Measurements from ENCODE around the gene RTN1. TPM values are rescaled to one million over a fixed set of nuclear protein-coding genes. Genes with fewer than 3 reads are reported as not detected.

RTN1 gene
- total RNA-seq, 1 experiment from 2014 or later = 0.05 TPM

DNA sequence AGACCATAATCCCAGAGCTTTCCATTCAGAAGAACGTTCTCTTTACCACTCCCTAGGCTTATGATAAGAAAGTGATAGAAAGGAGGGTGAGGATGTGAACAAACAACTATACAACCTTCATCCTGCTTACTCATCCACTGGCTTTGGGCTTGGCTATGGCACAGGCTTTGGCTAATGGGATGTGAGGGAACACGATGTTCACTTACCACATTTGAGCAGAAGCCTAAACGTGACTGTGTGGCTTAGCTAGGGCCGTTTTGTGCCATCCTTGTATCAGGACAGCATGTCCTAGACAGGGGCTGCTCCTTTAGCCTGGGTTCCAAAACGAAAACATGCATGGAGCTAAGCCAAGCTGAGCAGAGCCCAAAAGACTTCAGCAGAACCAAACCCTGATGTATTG is 175.4 kb downstream of the RTN1 start:
- CTCF ChIA-PET = no interaction called here

DNA sequence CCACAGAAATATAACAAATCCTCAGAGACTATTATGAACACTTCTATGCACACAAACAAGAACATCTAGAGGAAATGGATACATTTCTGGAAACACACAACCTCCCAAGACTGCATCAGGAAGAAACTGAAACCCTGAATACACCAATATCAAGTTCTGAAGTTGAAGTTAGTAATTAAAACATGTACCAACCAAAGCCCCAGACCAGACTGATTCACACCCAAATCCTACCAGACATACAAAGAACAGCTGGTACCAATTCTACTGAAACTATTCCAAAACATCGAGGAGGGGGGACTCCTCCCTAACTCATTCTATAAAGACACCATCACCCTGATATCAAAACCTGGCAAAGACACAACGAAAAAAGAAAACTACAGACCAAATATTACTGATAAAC is 179.3 kb downstream of the RTN1 start:
- DNase-seq (ENCODE audit: low read depth, low spot score) = no peak
- intact Hi-C loops (cut with micrococcal nuclease; ENCODE audit: unreplicated experiment) (no loop called here), in situ Hi-C loops (cut with HindIII; ENCODE audit: low pct_unique_long_range_greater_than_20kb, low sequenced_read_pairs) (no loop called here)
- H3K9me3 ChIP-seq (ENCODE audit: control insufficient read depth, insufficient read depth, low read depth, low read length) = no peaks in the 10 kb centered on the region
- ATAC-seq = no peak
- BruUV-seq (replicated peaks) = no TSS peak
- no peaks in the 10 kb centered on the region for H3K4me1 ChIP-seq (ENCODE audit: control insufficient read depth, insufficient read depth, low read length)
- TF ChIP-seq TCF7L2 (IDR thresholded peaks at IDR 0.05; ENCODE audit: low read depth, low read length) (no peak), POLR2AphosphoS5 (IDR thresholded peaks at IDR 0.05; ENCODE audit: low read depth, low read length) (no peak), SIN3A (IDR thresholded peaks at IDR 0.05; ENCODE audit: borderline replicate concordance, insufficient read depth, low read depth, low read length) (no peak)
- TF ChIP-seq, protein P1, sequence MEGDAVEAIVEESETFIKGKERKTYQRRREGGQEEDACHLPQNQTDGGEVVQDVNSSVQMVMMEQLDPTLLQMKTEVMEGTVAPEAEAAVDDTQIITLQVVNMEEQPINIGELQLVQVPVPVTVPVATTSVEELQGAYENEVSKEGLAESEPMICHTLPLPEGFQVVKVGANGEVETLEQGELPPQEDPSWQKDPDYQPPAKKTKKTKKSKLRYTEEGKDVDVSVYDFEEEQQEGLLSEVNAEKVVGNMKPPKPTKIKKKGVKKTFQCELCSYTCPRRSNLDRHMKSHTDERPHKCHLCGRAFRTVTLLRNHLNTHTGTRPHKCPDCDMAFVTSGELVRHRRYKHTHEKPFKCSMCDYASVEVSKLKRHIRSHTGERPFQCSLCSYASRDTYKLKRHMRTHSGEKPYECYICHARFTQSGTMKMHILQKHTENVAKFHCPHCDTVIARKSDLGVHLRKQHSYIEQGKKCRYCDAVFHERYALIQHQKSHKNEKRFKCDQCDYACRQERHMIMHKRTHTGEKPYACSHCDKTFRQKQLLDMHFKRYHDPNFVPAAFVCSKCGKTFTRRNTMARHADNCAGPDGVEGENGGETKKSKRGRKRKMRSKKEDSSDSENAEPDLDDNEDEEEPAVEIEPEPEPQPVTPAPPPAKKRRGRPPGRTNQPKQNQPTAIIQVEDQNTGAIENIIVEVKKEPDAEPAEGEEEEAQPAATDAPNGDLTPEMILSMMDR (IDR thresholded peaks at IDR 0.05) = no peak
- TF ChIP-seq, protein P2, sequence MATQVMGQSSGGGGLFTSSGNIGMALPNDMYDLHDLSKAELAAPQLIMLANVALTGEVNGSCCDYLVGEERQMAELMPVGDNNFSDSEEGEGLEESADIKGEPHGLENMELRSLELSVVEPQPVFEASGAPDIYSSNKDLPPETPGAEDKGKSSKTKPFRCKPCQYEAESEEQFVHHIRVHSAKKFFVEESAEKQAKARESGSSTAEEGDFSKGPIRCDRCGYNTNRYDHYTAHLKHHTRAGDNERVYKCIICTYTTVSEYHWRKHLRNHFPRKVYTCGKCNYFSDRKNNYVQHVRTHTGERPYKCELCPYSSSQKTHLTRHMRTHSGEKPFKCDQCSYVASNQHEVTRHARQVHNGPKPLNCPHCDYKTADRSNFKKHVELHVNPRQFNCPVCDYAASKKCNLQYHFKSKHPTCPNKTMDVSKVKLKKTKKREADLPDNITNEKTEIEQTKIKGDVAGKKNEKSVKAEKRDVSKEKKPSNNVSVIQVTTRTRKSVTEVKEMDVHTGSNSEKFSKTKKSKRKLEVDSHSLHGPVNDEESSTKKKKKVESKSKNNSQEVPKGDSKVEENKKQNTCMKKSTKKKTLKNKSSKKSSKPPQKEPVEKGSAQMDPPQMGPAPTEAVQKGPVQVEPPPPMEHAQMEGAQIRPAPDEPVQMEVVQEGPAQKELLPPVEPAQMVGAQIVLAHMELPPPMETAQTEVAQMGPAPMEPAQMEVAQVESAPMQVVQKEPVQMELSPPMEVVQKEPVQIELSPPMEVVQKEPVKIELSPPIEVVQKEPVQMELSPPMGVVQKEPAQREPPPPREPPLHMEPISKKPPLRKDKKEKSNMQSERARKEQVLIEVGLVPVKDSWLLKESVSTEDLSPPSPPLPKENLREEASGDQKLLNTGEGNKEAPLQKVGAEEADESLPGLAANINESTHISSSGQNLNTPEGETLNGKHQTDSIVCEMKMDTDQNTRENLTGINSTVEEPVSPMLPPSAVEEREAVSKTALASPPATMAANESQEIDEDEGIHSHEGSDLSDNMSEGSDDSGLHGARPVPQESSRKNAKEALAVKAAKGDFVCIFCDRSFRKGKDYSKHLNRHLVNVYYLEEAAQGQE (IDR thresholded peaks at IDR 0.05; ENCODE audit: insufficient read depth in 1 of 2, low read depth in 2 of 2, low read length in 1 of 2) = no peak
- ChIA-PET CTCF (no interaction called here), POLR2A (no interaction called here)
- H3K4me3 ChIP-seq (ENCODE audit: low read depth in 2 of 2, low read length in 2 of 2) = no peak overlapping the region
- H3K27me3 ChIP-seq (ENCODE audit: control insufficient read depth, insufficient read depth, low read length) = no peaks in the 10 kb centered on the region
- no peaks in the 10 kb centered on the region for H3K36me3 ChIP-seq (ENCODE audit: control insufficient read depth, insufficient read depth, low read length)
- H3K27ac ChIP-seq (ENCODE audit: low read length) = no peak overlapping the region

More for the DNA sequence above, 175.4 kb downstream of the RTN1 start:
- no peaks in the 10 kb centered on the region for H3K36me3 ChIP-seq (ENCODE audit: control insufficient read depth, insufficient read depth, low read length)
- ATAC-seq (no peak), DNase-seq (ENCODE audit: low read depth, low spot score) (no peak)
- intact Hi-C loops (cut with micrococcal nuclease; ENCODE audit: unreplicated experiment) (no loop called here), in situ Hi-C loops (cut with HindIII; ENCODE audit: low pct_unique_long_range_greater_than_20kb, low sequenced_read_pairs) (no loop called here)
- H3K9me3 ChIP-seq (ENCODE audit: control insufficient read depth, insufficient read depth, low read depth, low read length) = no peaks in the 10 kb centered on the region
- H3K4me3 ChIP-seq (ENCODE audit: low read depth in 2 of 2, low read length in 2 of 2) = no peak overlapping the region
- no TSS peak for BruUV-seq (replicated peaks)
- no peak for TF ChIP-seq POLR2AphosphoS5 (IDR thresholded peaks at IDR 0.05; ENCODE audit: low read depth, low read length)
- TF ChIP-seq, protein P1 (IDR thresholded peaks at IDR 0.05) = no peak
- TF ChIP-seq, protein P2 (IDR thresholded peaks at IDR 0.05; ENCODE audit: insufficient read depth in 1 of 2, low read depth in 2 of 2, low read length in 1 of 2) = no peak
- TF ChIP-seq TCF7L2 (IDR thresholded peaks at IDR 0.05; ENCODE audit: low read depth, low read length) = no peak
- no peak for TF ChIP-seq SIN3A (IDR thresholded peaks at IDR 0.05; ENCODE audit: borderline replicate concordance, insufficient read depth, low read depth, low read length)
- no peak overlapping the region for H3K27ac ChIP-seq (ENCODE audit: low read length)
- no peaks in the 10 kb centered on the region for H3K4me1 ChIP-seq (ENCODE audit: control insufficient read depth, insufficient read depth, low read length)
- POLR2A ChIA-PET = no interaction called here
- no peaks in the 10 kb centered on the region for H3K27me3 ChIP-seq (ENCODE audit: control insufficient read depth, insufficient read depth, low read length)

All from Panc1 (cell line).